Measurements from ENCODE around the gene DNAJC17.
A peak's percentile ranks its signal among the peaks of the same experiment; 100 is the strongest.

Gene DNAJC17

DNA sequence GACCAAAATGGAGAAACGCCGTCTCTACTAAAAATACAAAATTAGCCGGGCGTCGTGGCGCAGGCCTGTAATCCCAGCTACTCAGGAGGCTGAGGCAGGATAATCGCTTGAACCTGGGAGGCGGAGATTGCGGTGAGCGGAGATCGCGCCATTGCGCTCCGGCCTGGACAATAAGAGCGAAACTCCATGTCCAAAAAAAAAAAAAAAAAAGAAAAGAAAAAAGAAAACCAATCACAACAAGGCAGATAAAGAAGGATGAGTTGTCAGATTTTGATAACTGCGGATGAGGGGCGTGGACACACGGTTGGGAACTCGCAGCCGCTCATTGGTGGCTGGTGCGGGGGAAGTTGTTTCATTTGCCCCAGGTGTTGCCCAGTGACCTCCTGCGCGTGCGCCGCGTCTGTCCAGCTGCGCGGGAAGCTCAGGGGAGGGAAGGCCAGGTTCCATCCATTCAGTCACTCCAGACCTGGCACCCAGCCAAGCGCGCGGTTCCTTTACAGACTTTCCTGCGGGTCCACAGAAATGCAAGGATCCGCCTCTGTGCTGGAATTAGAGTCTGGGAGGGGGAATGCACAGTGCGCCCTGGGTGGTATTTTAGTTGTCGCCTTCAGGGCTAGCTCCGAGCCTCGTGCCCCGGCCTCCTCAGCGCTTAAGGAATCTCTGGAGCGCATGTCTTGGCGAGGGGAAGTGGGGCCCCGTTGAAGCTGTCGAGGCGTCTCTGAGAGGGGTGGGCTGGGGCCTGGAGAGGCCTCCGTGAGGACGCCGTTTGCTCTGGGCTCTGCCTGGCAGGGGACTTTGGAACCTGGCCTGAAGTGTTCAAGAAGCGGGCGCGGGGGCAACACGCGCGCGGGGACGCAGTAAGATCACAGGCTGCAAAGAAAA lies 44.1 kb downstream of the DNAJC17 start:
- H3K4me1 ChIP-seq (ENCODE audit: control insufficient read depth, insufficient read depth, low read depth, low read length), result peaks cover 42% of the 10 kb centered on the region
- H2BK12ac ChIP-seq (ENCODE audit: low read length in 2 of 2), result peak overlapping the region; percentile 25 to 55
- H3K36me3 ChIP-seq (ENCODE audit: control insufficient read depth in 1 of 2, insufficient read depth in 2 of 2, low read depth in 1 of 2, low read length in 2 of 2), result peaks cover 0 to 12% of the 10 kb centered on the region in 2 experiments
- H4K8ac ChIP-seq (ENCODE audit: low read length), result peak overlapping the region; percentile 90
- H3K4me3 ChIP-seq (ENCODE audit: insufficient read depth in 1 of 2, low read depth in 1 of 2, low read length in 2 of 2), result peak overlapping the region; percentile 68 to 81
- no peak overlapping the region for H3K14ac ChIP-seq (ENCODE audit: low read length in 2 of 2)
- no peak for DNase-seq
- H2AFZ ChIP-seq (ENCODE audit: low read depth, low read length), result peak overlapping the region; percentile 95
- peaks cover under 1% of the 10 kb centered on the region for H3K79me1 ChIP-seq (replicated peaks; ENCODE audit: low read length, poor library complexity, severe bottlenecking)
- H3K27ac ChIP-seq (ENCODE audit: low read length, poor library complexity, severe bottlenecking), result no peak overlapping the region
- H2BK120ac ChIP-seq (ENCODE audit: low read depth, low read length), result peak overlapping the region; percentile 64
- no peak overlapping the region for H2AK5ac ChIP-seq (ENCODE audit: low read length, severe bottlenecking)
- peak overlapping the region; percentile 99 for H3K4me2 ChIP-seq (ENCODE audit: low read length, poor library complexity, severe bottlenecking)
- H4K91ac ChIP-seq (ENCODE audit: low read length), result peak overlapping the region; percentile 64
- 52% methylated on average over 46 of the region's 55 CpGs for WGBS
- H3K9me3 ChIP-seq (ENCODE audit: control insufficient read depth, low read length), result no peaks in the 10 kb centered on the region
- H3K27me3 ChIP-seq (ENCODE audit: control insufficient read depth in 1 of 2, insufficient read depth in 1 of 2, low read length in 2 of 2), result peaks cover 0 to 3% of the 10 kb centered on the region in 2 experiments
- no peak overlapping the region for H2BK5ac ChIP-seq (ENCODE audit: low read depth, low read length, poor library complexity, severe bottlenecking)
- peak overlapping the region; percentile 67 for H3K9ac ChIP-seq (ENCODE audit: low read length)
- H2BK15ac ChIP-seq (ENCODE audit: low read depth, poor library complexity, severe bottlenecking), result peak overlapping the region; percentile 82
- H3K18ac ChIP-seq (ENCODE audit: low read depth in 1 of 2, low read length in 2 of 2), result peak overlapping the region; percentile 78 to 89
- peak overlapping the region; percentile 2 to 73 for H3K4ac ChIP-seq (ENCODE audit: low read depth in 1 of 2, low read length in 2 of 2)
- H3K23ac ChIP-seq (ENCODE audit: low read length in 2 of 2), result peak overlapping the region in 1 of 2 experiments; percentile 91

DNA sequence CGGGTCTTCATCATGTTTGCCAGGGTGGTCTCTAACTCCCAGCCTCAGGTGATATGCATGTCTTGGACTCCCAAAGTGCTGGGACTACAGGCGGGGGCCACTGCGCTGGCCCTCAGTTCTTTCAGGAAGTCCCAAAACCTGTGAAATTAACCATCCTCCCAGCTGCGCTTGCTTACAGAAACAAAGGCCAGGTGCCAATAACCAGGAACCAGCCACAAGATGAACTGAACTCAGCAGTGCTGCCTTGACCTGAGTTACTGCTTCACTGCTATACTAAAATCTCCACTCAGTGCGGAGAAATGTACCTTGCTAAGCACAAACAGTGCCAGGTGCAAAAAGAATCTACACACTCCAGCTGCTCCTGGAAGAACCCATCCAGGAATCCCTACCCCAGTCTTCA lies 47.3 kb downstream of the DNAJC17 start:
- Histone ChIP-seq H4K91ac (ENCODE audit: low read length) (no peak overlapping the region), H3K9ac (ENCODE audit: low read length) (no peak overlapping the region), H3K27me3 (ENCODE audit: control insufficient read depth in 1 of 2, insufficient read depth in 1 of 2, low read length in 2 of 2) (peaks cover 0 to 3% of the 10 kb centered on the region in 2 experiments), H2AK5ac (ENCODE audit: low read length, severe bottlenecking) (no peak overlapping the region), H2BK15ac (ENCODE audit: low read depth, poor library complexity, severe bottlenecking) (no peak overlapping the region), H3K18ac (ENCODE audit: low read depth in 1 of 2, low read length in 2 of 2) (no peak overlapping the region), H4K8ac (ENCODE audit: low read length) (no peak overlapping the region), H2BK5ac (ENCODE audit: low read depth, low read length, poor library complexity, severe bottlenecking) (no peak overlapping the region), H3K23ac (ENCODE audit: low read length in 2 of 2) (no peak overlapping the region), H3K36me3 (ENCODE audit: control insufficient read depth in 1 of 2, insufficient read depth in 2 of 2, low read depth in 1 of 2, low read length in 2 of 2) (no peaks in the 10 kb centered on the region), H3K4ac (ENCODE audit: low read depth in 1 of 2, low read length in 2 of 2) (no peak overlapping the region), H3K4me1 (ENCODE audit: control insufficient read depth, insufficient read depth, low read depth, low read length) (peaks cover 16% of the 10 kb centered on the region), H3K79me1 (replicated peaks; ENCODE audit: low read length, poor library complexity, severe bottlenecking) (peaks cover under 1% of the 10 kb centered on the region), H2BK120ac (ENCODE audit: low read depth, low read length) (no peak overlapping the region), H3K4me2 (ENCODE audit: low read length, poor library complexity, severe bottlenecking) (no peak overlapping the region), H3K27ac (ENCODE audit: low read length, poor library complexity, severe bottlenecking) (no peak overlapping the region), H3K9me3 (ENCODE audit: control insufficient read depth, low read length) (no peaks in the 10 kb centered on the region), H2AFZ (ENCODE audit: low read depth, low read length) (no peak overlapping the region), H3K4me3 (ENCODE audit: insufficient read depth in 1 of 2, low read depth in 1 of 2, low read length in 2 of 2) (no peak overlapping the region), H2BK12ac (ENCODE audit: low read length in 2 of 2) (no peak overlapping the region), H3K14ac (ENCODE audit: low read length in 2 of 2) (no peak overlapping the region)
- no peak for DNase-seq
- 98% methylated on average over 5 of the region's 5 CpGs for whole genome bisulfite sequencing

DNA sequence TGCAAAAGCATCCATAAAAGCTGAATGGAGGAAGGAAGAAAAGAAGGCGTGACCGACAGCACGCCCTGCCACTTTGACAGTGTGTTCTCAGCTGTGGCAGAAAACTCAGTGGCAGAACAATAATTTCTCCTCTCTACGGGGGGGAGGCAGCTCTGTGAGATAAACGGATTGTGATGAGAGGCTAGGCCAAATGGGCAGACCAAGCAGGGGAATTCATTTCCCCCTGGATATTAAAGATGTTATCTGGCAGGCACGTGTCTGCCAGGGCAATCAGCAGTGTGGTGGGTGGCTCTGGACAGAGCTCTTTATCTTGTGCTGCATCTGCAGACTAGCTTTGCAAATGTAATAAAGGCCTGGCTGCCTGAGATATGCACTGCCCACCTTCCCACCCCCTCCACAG lies 50.3 kb downstream of the DNAJC17 start:
- H3K9ac ChIP-seq (ENCODE audit: low read length), result no peak overlapping the region
- peaks cover 6% of the 10 kb centered on the region for H3K4me1 ChIP-seq (ENCODE audit: control insufficient read depth, insufficient read depth, low read depth, low read length)
- no peak overlapping the region for H4K8ac ChIP-seq (ENCODE audit: low read length)
- peaks cover 14% of the 10 kb centered on the region for H3K79me1 ChIP-seq (replicated peaks; ENCODE audit: low read length, poor library complexity, severe bottlenecking)
- no peak overlapping the region for H3K27ac ChIP-seq (ENCODE audit: low read length, poor library complexity, severe bottlenecking)
- no peak overlapping the region for H3K18ac ChIP-seq (ENCODE audit: low read depth in 1 of 2, low read length in 2 of 2)
- no peak overlapping the region for H2BK15ac ChIP-seq (ENCODE audit: low read depth, poor library complexity, severe bottlenecking)
- H3K27me3 ChIP-seq (ENCODE audit: control insufficient read depth in 1 of 2, insufficient read depth in 1 of 2, low read length in 2 of 2), result peaks cover 0 to 3% of the 10 kb centered on the region in 2 experiments
- no peak overlapping the region for H4K91ac ChIP-seq (ENCODE audit: low read length)
- H2BK5ac ChIP-seq (ENCODE audit: low read depth, low read length, poor library complexity, severe bottlenecking), result no peak overlapping the region
- no peak overlapping the region for H2BK120ac ChIP-seq (ENCODE audit: low read depth, low read length)
- H3K36me3 ChIP-seq (ENCODE audit: control insufficient read depth in 1 of 2, insufficient read depth in 2 of 2, low read depth in 1 of 2, low read length in 2 of 2), result peaks cover 2 to 9% of the 10 kb centered on the region in 2 experiments
- no peak overlapping the region for H2AK5ac ChIP-seq (ENCODE audit: low read length, severe bottlenecking)
- no peak overlapping the region for H2AFZ ChIP-seq (ENCODE audit: low read depth, low read length)
- H3K9me3 ChIP-seq (ENCODE audit: control insufficient read depth, low read length), result no peaks in the 10 kb centered on the region
- no peak overlapping the region for H3K4me2 ChIP-seq (ENCODE audit: low read length, poor library complexity, severe bottlenecking)
- H3K4ac ChIP-seq (ENCODE audit: low read depth in 1 of 2, low read length in 2 of 2), result no peak overlapping the region
- no peak overlapping the region for H3K23ac ChIP-seq (ENCODE audit: low read length in 2 of 2)
- H2BK12ac ChIP-seq (ENCODE audit: low read length in 2 of 2), result no peak overlapping the region
- no peak overlapping the region for H3K4me3 ChIP-seq (ENCODE audit: insufficient read depth in 1 of 2, low read depth in 1 of 2, low read length in 2 of 2)
- H3K14ac ChIP-seq (ENCODE audit: low read length in 2 of 2), result no peak overlapping the region
- no peak for DNase-seq
- 51% methylated on average over 6 of the region's 6 CpGs for WGBS

DNA sequence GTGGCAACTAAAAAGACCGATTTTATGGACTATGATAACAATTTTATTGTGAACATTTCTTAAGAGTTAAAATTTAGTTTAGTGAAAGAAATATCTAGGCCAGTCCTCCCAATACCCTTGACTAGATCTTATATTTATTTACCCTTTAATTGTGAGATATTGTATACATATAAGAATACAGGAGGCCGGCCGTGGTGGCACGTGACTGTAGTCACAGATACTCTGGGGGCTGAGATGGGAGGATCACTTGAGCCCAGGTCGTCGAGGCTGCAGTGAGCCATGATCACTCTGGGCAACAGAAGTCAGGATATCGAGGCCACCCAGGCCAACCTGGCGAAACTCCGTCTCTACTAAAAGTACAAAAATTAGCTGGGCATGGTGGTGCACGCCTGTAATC lies 51.5 kb downstream of the DNAJC17 start:
- Histone ChIP-seq H2BK120ac (ENCODE audit: low read depth, low read length) (no peak overlapping the region), H3K4me1 (ENCODE audit: control insufficient read depth, insufficient read depth, low read depth, low read length) (peaks cover 6% of the 10 kb centered on the region), H3K27ac (ENCODE audit: low read length, poor library complexity, severe bottlenecking) (no peak overlapping the region), H4K8ac (ENCODE audit: low read length) (no peak overlapping the region), H2AFZ (ENCODE audit: low read depth, low read length) (no peak overlapping the region), H3K36me3 (ENCODE audit: control insufficient read depth in 1 of 2, insufficient read depth in 2 of 2, low read depth in 1 of 2, low read length in 2 of 2) (peaks cover 11 to 21% of the 10 kb centered on the region in 2 experiments), H3K79me1 (replicated peaks; ENCODE audit: low read length, poor library complexity, severe bottlenecking) (peaks cover 23% of the 10 kb centered on the region), H2BK5ac (ENCODE audit: low read depth, low read length, poor library complexity, severe bottlenecking) (no peak overlapping the region), H3K4ac (ENCODE audit: low read depth in 1 of 2, low read length in 2 of 2) (no peak overlapping the region), H2BK12ac (ENCODE audit: low read length in 2 of 2) (no peak overlapping the region), H4K91ac (ENCODE audit: low read length) (no peak overlapping the region), H3K4me2 (ENCODE audit: low read length, poor library complexity, severe bottlenecking) (peak overlapping the region; percentile 91), H3K23ac (ENCODE audit: low read length in 2 of 2) (no peak overlapping the region), H3K18ac (ENCODE audit: low read depth in 1 of 2, low read length in 2 of 2) (no peak overlapping the region), H2BK15ac (ENCODE audit: low read depth, poor library complexity, severe bottlenecking) (no peak overlapping the region), H3K14ac (ENCODE audit: low read length in 2 of 2) (no peak overlapping the region), H3K4me3 (ENCODE audit: insufficient read depth in 1 of 2, low read depth in 1 of 2, low read length in 2 of 2) (peak overlapping the region in 1 of 2 experiments; percentile 95), H2AK5ac (ENCODE audit: low read length, severe bottlenecking) (no peak overlapping the region), H3K9ac (ENCODE audit: low read length) (peak overlapping the region; percentile 91), H3K9me3 (ENCODE audit: control insufficient read depth, low read length) (no peaks in the 10 kb centered on the region), H3K27me3 (ENCODE audit: control insufficient read depth in 1 of 2, insufficient read depth in 1 of 2, low read length in 2 of 2) (peaks cover 0 to 3% of the 10 kb centered on the region in 2 experiments)
- 86% methylated on average over 9 of the region's 10 CpGs for WGBS
- DNase-seq, result no peak

Data from mesenchymal stem cell (in vitro differentiated cells and primary cell).